GM19372 (cell line): ENCODE measurements around the gene BBS9.

Experiments used
- ATAC-seq: cut with Tn5 transposase; IDR thresholded peaks from one replicate; pipeline ENCODE4 v1.9.1; 2021; ENCODE audit warnings: mild to moderate bottlenecking, low read depth, moderate library complexity; ENCODE audit not compliant: unreplicated experiment

Gene BBS9

GRCh38 chr7:33346055-33346454, 216.7 kb downstream of the BBS9 start:
- ATAC-seq: no peak

GRCh38 chr7:33350577-33350976, 221.2 kb downstream of the BBS9 start:
- no peak for ATAC-seq

- no peak for ATAC-seq
Measured at GRCh38 chr7:33351709-33352108, 222.3 kb downstream of the BBS9 start.

- ATAC-seq: no peak
Measured at GRCh38 chr7:33354201-33354600, 224.8 kb downstream of the BBS9 start.

- ATAC-seq: no peak
Measured at GRCh38 chr7:33355386-33355785, 226.0 kb downstream of the BBS9 start.

GRCh38 chr7:33356336-33356735, 227.0 kb downstream of the BBS9 start:
- ATAC-seq: no peak

GRCh38 chr7:33357846-33358245, 228.5 kb downstream of the BBS9 start:
- no peak for ATAC-seq

GRCh38 chr7:33369888-33370287, 240.5 kb downstream of the BBS9 start:
- no peak for ATAC-seq

- no peak for ATAC-seq
Measured at GRCh38 chr7:33373195-33373594, 243.8 kb downstream of the BBS9 start.

GRCh38 chr7:33379891-33380525, 250.6 kb downstream of the BBS9 start:
- ATAC-seq: no peak

GRCh38 chr7:33388332-33388731, 259.0 kb downstream of the BBS9 start:
- ATAC-seq: no peak

- no peak for ATAC-seq
Measured at GRCh38 chr7:33392148-33392547, 262.8 kb downstream of the BBS9 start.

GRCh38 chr7:33393770-33394169, 264.4 kb downstream of the BBS9 start:
- no peak for ATAC-seq

- ATAC-seq: no peak
Measured at GRCh38 chr7:33395340-33395739, 266.0 kb downstream of the BBS9 start.

- ATAC-seq: no peak
Measured at GRCh38 chr7:33399528-33400213, 270.3 kb downstream of the BBS9 start.

GRCh38 chr7:33400214-33400538, 270.8 kb downstream of the BBS9 start:
- ATAC-seq: no peak

- no peak for ATAC-seq
Measured at GRCh38 chr7:33410266-33410665, 280.9 kb downstream of the BBS9 start.

GRCh38 chr7:33411020-33411419, 281.7 kb downstream of the BBS9 start:
- no peak for ATAC-seq

- no peak for ATAC-seq
Measured at GRCh38 chr7:33412331-33412730, 283.0 kb downstream of the BBS9 start.

GRCh38 chr7:33418251-33418701, 288.9 kb downstream of the BBS9 start:
- ATAC-seq: no peak

GRCh38 chr7:33420311-33420940, 291.1 kb downstream of the BBS9 start:
- no peak for ATAC-seq

- no peak for ATAC-seq
Measured at GRCh38 chr7:33421429-33421828, 292.1 kb downstream of the BBS9 start.
